ENCODE data around the gene MYCL. TPM values are rescaled to one million over a fixed set of nuclear protein-coding genes. Genes with fewer than 3 reads are reported as not detected.
"Not testable (repeated sequence)": the region's sequence is repeated elsewhere in the genome, so short reads cannot be mapped to it uniquely, and the experiment has no call there.

The MYCL gene
- total RNA-seq, 4 donors from 2014 or later: 9.9 to 28.4 (median 14.0) TPM

GRCh38 chr1:39925721-39926342 is 24.1 kb upstream of the MYCL start:
- H3K36me3 ChIP-seq: no peaks in the 10 kb centered on the region
- H3K9me3 ChIP-seq: no peaks in the 10 kb centered on the region
- H3K4me1 ChIP-seq: peaks cover 0 to 25% (median 4%) of the 10 kb centered on the region in 4 donors
- H3K27me3 ChIP-seq: no peaks in the 10 kb centered on the region
- TF ChIP-seq CTCF (IDR thresholded peaks at IDR 0.05) (no peak), POLR2A (IDR thresholded peaks at IDR 0.05) (no peak)
- no peak overlapping the region for H3K4me3 ChIP-seq
- no peak for DNase-seq
- peak overlapping the region in 2 of 4 donors; percentile 79 to 92 for H3K27ac ChIP-seq

- Histone ChIP-seq H3K27me3 (no peaks in the 10 kb centered on the region), H3K4me3 (no peak overlapping the region), H3K4me1 (peaks cover 0 to 16% (median 1%) of the 10 kb centered on the region in 4 donors), H3K27ac (no peak overlapping the region), H3K36me3 (no peaks in the 10 kb centered on the region), H3K9me3 (no peaks in the 10 kb centered on the region)
- no peak for DNase-seq
- no peak for TF ChIP-seq CTCF (IDR thresholded peaks at IDR 0.05)
- TF ChIP-seq POLR2A (IDR thresholded peaks at IDR 0.05): no peak
These were observed 20.6 kb upstream of the MYCL start for GRCh38 chr1:39922251-39922688.

GRCh38 chr1:39919545-39919944 is 17.8 kb upstream of the MYCL start:
- H3K4me3 ChIP-seq: no peak overlapping the region
- no peaks in the 10 kb centered on the region for H3K9me3 ChIP-seq
- peak in 1 of 3 donors; percentile 76 for DNase-seq
- H3K4me1 ChIP-seq: no peaks in the 10 kb centered on the region
- H3K36me3 ChIP-seq: no peaks in the 10 kb centered on the region
- no peak for TF ChIP-seq POLR2A (IDR thresholded peaks at IDR 0.05)
- TF ChIP-seq CTCF (IDR thresholded peaks at IDR 0.05): peak in 5 of 6 experiments; percentile 36 to 94 (median 86)
- no peak overlapping the region for H3K27ac ChIP-seq
- no peaks in the 10 kb centered on the region for H3K27me3 ChIP-seq

GRCh38 chr1:39917825-39918224 is 16.1 kb upstream of the MYCL start:
- Histone ChIP-seq H3K9me3 (no peaks in the 10 kb centered on the region), H3K27me3 (no peaks in the 10 kb centered on the region), H3K4me3 (no peak overlapping the region), H3K27ac (no peak overlapping the region), H3K4me1 (no peaks in the 10 kb centered on the region), H3K36me3 (no peaks in the 10 kb centered on the region)
- TF ChIP-seq POLR2A (IDR thresholded peaks at IDR 0.05): no peak
- TF ChIP-seq CTCF (IDR thresholded peaks at IDR 0.05): no peak
- no peak for DNase-seq

GRCh38 chr1:39915499-39916129 is 13.9 kb upstream of the MYCL start:
- H3K4me3 ChIP-seq: no peak overlapping the region
- TF ChIP-seq POLR2A (IDR thresholded peaks at IDR 0.05) (no peak), CTCF (IDR thresholded peaks at IDR 0.05) (no peak)
- no peaks in the 10 kb centered on the region for H3K36me3 ChIP-seq
- H3K27me3 ChIP-seq: no peaks in the 10 kb centered on the region
- DNase-seq: no peak
- no peaks in the 10 kb centered on the region for H3K4me1 ChIP-seq
- no peaks in the 10 kb centered on the region for H3K9me3 ChIP-seq
- no peak overlapping the region for H3K27ac ChIP-seq

- not testable (repeated sequence) for H3K9me3 ChIP-seq, DNase-seq, H3K4me3 ChIP-seq, H3K27me3 ChIP-seq, H3K27ac ChIP-seq, H3K4me1 ChIP-seq, H3K36me3 ChIP-seq
These were observed 11.4 kb upstream of the MYCL start for GRCh38 chr1:39913136-39913535.
